Endothelial cell of coronary artery (primary cell): Measurements from ENCODE around the gene SERTAD1. TPM values are rescaled to one million over a fixed set of nuclear protein-coding genes. Genes with fewer than 3 reads are reported as not detected.

Source experiments
- total RNA-seq: library from RNA; depleted of rRNA; stranded (reverse); fragments of >200 nt; gene quantifications from 2 replicates; pipeline ENCODE4 v1.2.3, GENCODE V29; 2014

The SERTAD1 gene, protein sequence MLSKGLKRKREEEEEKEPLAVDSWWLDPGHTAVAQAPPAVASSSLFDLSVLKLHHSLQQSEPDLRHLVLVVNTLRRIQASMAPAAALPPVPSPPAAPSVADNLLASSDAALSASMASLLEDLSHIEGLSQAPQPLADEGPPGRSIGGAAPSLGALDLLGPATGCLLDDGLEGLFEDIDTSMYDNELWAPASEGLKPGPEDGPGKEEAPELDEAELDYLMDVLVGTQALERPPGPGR
- total RNA-seq: 18.1 and 23.8 TPM in 2 replicates

DNA sequence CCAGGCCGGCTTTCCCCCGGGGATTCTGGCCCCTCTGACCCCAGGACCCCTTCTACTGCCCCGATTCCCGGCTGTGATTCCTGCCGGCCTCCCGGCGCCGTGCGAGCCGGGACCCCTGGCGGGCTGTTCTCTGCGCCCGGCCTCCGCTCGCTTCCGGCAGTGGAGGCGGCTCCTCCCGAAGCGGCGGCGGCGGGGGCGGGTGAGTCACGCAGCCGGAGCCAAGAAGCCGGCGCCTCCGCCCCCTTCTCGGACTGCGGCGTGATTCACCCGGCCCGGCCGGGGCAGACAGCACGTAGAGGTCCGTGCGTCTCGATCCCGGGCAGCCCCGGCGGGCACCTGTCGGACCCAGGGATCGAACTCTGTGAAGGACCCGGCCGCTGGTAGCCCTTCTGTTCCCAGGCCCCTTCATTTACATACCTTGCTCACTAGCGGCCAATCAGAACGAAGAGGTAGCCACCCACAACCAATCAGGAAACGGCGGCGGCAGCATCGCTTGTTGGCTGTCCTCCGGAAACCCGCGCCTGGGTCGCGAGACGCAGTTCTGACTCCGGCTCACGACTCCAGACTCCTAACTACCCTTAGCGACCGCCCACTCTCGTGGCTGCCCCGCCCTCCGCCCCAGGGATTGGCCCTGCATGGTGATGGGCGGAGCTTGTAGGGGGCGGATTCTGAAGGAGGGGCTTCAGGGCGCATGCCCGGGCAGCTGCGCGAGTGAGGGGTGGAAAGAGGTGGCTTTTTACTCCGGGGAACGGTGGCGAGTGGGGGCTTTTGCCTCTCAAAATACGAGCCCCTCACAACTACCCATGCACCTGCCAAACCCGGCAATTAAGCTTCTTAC lies at the start of gene SERTAD1:
Gene SERTAD1 (minus strand): TSS at position 543 of the 838 bp plus-strand sequence. CDS start 2,446 bp downstream, outside the sequence.

DNA sequence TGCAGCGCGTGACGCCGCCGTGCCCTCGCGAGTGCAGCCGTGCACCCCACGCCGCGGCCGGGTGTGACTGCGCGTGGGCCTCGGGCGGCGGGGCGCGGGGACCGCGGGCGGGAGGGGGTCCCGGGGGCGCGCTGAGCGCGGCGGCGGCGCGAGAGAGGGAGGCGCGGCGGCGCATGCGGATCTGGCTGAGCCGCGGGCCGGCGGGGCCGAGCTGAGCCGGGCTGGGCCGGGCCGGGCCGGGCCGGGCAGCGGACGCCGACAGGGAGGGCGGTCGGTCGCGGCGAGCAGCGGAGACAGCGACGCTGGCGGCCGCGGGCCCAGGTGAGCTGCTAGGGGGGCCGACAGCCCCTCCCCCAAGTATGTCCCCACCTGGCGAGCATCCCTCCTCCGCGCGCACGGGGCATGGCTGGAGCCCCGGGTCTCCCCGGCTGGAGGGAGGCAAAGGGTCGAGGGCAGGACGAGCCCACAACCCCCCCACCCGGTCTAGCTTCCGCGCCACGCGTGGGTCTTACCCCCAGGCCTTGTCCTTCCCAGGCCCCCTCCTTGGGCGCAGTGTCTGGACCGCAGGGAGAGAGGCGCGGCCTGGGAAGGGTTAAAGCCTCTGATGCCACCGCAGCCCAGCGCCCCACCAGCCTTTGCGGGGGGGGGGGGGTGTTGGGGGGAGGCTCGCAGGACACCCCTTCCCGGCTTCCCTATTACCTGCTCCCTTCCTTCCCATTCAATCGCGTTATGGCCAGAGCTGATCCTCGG lies 41.4 kb upstream of the SERTAD1 start, which contains the start of gene SPTBN4:
Gene SPTBN4 (plus strand): TSS at position 17 of the 750 bp plus-strand sequence. CDS start 5,621 bp downstream, outside the sequence.

DNA sequence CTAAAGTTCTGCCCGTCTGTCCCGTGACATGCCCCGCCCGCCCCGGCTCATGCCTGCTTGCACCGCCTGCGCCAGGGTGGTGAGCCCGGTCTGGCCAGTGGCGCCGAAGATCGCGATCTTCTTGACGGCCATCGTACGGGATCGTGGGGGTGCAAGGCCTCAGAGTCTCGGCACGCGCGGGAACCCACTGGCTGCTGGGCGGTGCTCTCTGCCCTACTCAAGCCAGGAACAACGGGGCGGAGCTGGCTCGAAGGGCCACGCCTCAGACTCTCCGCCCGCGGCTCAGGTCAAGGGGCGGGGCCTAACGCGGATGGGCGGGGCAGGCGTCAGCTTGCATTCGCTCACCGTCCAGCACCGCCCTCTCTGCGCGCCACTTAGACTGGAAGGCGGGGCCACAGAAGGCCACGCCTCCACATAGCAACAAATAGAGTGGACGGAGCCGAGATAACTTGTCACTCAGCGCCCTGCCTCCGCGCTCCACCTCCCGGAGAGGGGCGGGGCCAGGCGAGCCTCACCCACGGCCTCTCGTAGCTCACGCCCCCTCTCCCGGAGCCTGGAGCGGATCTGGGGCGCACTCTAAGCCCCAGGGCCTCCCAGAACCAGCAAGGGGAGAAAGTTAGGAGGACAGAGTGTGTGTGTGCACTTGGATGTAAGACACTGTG lies 39.9 kb upstream of the SERTAD1 start, which contains the start of gene BLVRB:
Gene BLVRB (minus strand): TSS at position 189 of the 662 bp plus-strand sequence. CDS start 57 bp downstream, at position 132.

DNA sequence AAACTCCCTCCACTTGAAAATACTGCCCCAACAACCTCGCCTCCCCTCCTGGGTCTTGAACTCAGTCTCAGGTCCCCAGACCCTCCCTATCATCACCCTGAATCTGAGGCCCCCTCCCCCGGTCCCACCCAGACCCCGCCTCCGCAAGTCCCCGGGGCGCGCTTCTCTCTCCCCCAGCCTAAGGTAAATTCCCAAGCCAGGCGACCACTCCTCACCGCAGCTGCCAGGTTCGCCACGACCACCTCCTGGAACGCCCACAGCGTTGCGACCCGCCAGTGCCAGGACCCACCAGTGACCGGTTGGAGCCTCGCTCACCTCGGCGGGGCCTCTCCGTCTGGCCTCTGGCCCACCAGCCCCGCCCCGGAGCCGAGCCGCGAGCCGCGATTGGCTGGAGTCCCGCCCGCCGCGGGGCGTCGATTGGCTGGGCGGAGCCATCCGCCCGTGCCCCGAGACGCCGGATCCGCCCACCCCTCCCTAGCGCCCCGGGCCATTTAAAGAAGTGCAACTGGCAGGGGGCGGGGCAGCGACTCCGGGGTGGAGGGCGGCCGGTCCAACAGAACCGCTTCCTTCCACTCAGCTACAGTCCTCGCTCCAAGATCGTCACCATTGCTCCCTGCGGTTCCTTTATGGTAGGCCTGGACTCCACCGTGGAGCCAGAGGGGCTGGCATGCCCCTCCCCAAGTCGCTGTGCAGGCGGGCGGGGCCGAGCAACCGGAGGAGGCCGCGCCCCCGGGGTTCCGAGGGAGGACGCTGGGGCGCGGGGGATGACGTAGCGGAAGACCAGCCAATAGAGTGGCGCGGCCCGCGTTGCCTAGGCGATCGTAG lies 18.4 kb upstream of the SERTAD1 start, which contains the start of gene SERTAD3:
Gene SERTAD3 (minus strand): TSS at position 336 of the 825 bp plus-strand sequence. CDS start 2,255 bp downstream, outside the sequence.

DNA sequence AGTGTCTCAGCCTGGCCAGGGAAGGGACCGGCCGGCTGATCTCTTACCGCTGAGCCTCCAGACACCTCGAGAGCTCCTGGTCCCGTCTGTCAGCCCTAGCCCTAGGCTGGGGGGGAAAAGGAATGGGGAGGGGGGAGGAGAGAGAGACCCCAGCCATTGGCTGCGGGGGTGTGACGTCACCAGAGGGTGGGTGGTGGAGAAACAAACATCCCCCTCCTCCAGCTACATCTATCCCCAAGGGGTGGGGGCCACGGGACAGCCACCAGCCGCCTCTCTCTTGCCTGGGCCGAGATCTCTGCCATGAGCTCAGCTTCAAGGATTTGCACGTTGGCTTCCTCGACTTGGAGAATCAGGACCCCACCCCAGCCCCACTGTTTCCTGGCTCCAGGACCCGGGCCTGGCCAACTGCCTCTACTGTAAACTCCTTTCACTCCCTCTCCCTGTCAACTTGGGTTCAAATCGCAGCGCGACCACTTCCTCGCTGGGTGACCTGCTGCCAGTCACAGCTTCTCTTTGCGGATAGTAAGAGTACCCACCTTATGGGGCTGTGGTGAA lies 12.4 kb downstream of the SERTAD1 start, which contains the start of gene PRX:
Gene PRX (minus strand): TSS at position 88 of the 555 bp plus-strand sequence. CDS start 5,446 bp downstream, outside the sequence.

DNA sequence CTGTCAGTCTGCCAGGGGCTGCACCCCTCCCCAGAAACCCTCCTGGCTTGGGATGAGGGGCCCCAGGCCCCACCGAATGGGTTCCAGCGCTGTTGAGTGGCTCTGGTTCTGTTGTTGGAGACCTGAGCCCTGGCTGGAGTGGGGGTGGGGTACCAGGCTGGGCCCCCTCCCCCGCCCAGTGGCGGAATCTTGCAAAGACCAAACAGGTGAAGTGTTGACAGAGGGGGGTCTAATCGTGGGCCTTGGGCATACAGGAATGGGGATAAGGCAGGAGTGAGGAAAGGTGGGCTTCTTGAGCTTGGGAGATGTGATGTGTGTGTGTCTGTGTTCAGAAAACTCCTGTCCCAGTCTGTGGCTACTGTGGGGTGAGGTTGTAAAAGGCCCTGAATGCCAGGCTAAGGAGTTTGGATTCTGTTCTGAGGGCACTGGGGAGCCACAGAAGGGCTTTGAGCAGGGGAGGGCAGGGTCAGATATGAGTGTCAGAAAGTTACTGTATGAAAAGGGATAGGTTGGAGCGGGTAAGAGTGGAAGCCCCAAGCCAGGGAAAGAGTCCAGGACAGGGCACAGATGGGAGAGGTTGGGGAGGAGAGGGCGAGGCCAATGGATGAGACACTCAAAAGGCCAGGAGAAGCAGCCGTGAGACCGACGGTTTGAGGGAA lies 35.6 kb downstream of the SERTAD1 start, which contains the start of gene HIPK4:
Gene HIPK4 (minus strand): TSS at position 98 of the 659 bp plus-strand sequence. CDS start 279 bp downstream, outside the sequence.

Other genes with a start within 250 kb of the SERTAD1 start
- 4.4 and 8.1 TPM in 2 replicates for gene MAP3K10, start 234.6 kb downstream of the SERTAD1 start, total RNA-seq
- not detected in 2 replicates for gene TTC9B, start 207.6 kb downstream of the SERTAD1 start, total RNA-seq
- 0.09 TPM in 1 of 2 replicates, not detected in the other for gene CCNP, start 199.3 kb downstream of the SERTAD1 start, total RNA-seq
- 20.1 and 38.0 TPM in 2 replicates for gene AKT2, start 140.6 kb downstream of the SERTAD1 start, total RNA-seq
- gene C19orf47, start 77.6 kb downstream of the SERTAD1 start, total RNA-seq: 4.3 and 4.4 TPM in 2 replicates
- gene PLD3, start 77.3 kb downstream of the SERTAD1 start, total RNA-seq: 92.4 and 132 TPM in 2 replicates
- gene HIPK4, start 35.8 kb downstream of the SERTAD1 start, total RNA-seq: under 0.01 and 0.09 TPM in 2 replicates
- gene PRX, start 12.6 kb downstream of the SERTAD1 start, total RNA-seq: 0.81 and 1.1 TPM in 2 replicates
- 13.7 and 15.2 TPM in 2 replicates for gene SERTAD3, start 18.3 kb upstream of the SERTAD1 start, total RNA-seq
- gene BLVRB, start 39.8 kb upstream of the SERTAD1 start, total RNA-seq: 56.2 and 67.8 TPM in 2 replicates
- 0.09 and 0.28 TPM in 2 replicates for gene SPTBN4, start 41.0 kb upstream of the SERTAD1 start, total RNA-seq
- 23.8 and 25.1 TPM in 2 replicates for gene SHKBP1, start 150.9 kb upstream of the SERTAD1 start, total RNA-seq
- gene LTBP4, start 175.4 kb upstream of the SERTAD1 start, total RNA-seq: 10.4 and 15.4 TPM in 2 replicates